ENCODE data around the gene NR5A1.

Gene NR5A1

GRCh38 chr9:124477648-124478285, 29.4 kb downstream of the NR5A1 start:
- H3K4me3 ChIP-seq (ENCODE audit: low read depth, low read length), result no peak overlapping the region
- DNase-seq (ENCODE audit: low read depth), result no peak
- no peak for TF ChIP-seq CTCF (conservative IDR thresholded peaks at IDR 0.05; ENCODE audit: low read depth, low read length)

GRCh38 chr9:124477211-124477647, 30.0 kb downstream of the NR5A1 start:
- DNase-seq (ENCODE audit: low read depth), result no peak

GRCh38 chr9:124475868-124476690, 31.1 kb downstream of the NR5A1 start:
- no peak overlapping the region for H3K4me3 ChIP-seq (ENCODE audit: low read depth, low read length)
- no peak for TF ChIP-seq CTCF (conservative IDR thresholded peaks at IDR 0.05; ENCODE audit: low read depth, low read length)

More at GRCh38 chr9:124477211-124477647, 30.0 kb downstream of the NR5A1 start:
- no peak overlapping the region for H3K4me3 ChIP-seq (ENCODE audit: low read depth, low read length)
- no peak for TF ChIP-seq CTCF (conservative IDR thresholded peaks at IDR 0.05; ENCODE audit: low read depth, low read length)

GRCh38 chr9:124475158-124475867, 31.9 kb downstream of the NR5A1 start:
- no peak for DNase-seq (ENCODE audit: low read depth)
- TF ChIP-seq CTCF (conservative IDR thresholded peaks at IDR 0.05; ENCODE audit: low read depth, low read length), result no peak
- H3K4me3 ChIP-seq (ENCODE audit: low read depth, low read length), result no peak overlapping the region

More at GRCh38 chr9:124475868-124476690, 31.1 kb downstream of the NR5A1 start:
- DNase-seq (ENCODE audit: low read depth), result no peak

- H3K4me3 ChIP-seq (ENCODE audit: low read depth, low read length), result no peak overlapping the region
- no peak for DNase-seq (ENCODE audit: low read depth)
- no peak for TF ChIP-seq CTCF (conservative IDR thresholded peaks at IDR 0.05; ENCODE audit: low read depth, low read length)
Measured at GRCh38 chr9:124474151-124474550, 33.0 kb downstream of the NR5A1 start.

- H3K4me3 ChIP-seq (ENCODE audit: low read depth, low read length), result no peak overlapping the region
- TF ChIP-seq CTCF (conservative IDR thresholded peaks at IDR 0.05; ENCODE audit: low read depth, low read length), result no peak
- DNase-seq (ENCODE audit: low read depth), result no peak
Measured at GRCh38 chr9:124473310-124473709, 33.9 kb downstream of the NR5A1 start.

All from choroid plexus epithelial cell (primary cell).